GM21360 (cell line): Measurements from ENCODE around the gene SCN8A.

ENCODE experiments used
- ATAC-seq: cut with Tn5 transposase; IDR thresholded peaks from one replicate; pipeline ENCODE4 v1.9.1; 2021; ENCODE audit warnings: mild to moderate bottlenecking, moderate library complexity; ENCODE audit not compliant: unreplicated experiment

The SCN8A gene

DNA sequence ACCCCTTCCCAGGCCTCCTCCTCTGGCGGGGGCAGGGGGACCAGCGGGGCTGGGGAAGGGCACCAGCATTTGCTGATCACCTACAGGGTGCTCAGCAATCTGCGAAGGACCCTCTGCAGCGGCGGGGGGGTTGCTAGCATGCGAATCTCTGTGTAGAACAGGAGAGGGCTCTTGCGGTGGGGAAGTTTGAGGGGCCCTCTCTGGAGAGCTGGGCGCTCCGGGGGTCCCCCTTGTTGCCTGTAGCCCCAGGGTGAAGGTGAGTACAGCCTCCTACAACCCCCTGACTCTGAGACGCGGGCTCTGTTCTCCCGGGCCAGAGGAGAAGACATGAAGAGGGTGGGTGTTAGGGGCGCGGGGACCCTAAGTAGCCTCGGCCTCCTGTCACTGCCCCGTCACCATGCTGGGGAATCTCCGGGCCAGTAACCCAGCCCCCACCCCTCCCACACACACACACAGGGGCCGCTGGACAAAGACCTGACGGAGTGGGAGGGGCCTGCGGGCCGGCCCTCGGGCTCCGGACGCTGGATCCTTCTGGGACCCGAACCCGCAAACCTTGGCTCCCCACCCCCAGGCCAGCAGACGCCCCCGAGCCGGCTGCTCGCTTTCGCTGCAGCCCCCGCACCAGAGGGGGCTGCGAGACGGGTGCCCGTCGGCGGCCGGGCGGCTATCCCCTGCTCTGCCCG, 256.8 kb downstream of the SCN8A start:
- no peak for ATAC-seq

DNA sequence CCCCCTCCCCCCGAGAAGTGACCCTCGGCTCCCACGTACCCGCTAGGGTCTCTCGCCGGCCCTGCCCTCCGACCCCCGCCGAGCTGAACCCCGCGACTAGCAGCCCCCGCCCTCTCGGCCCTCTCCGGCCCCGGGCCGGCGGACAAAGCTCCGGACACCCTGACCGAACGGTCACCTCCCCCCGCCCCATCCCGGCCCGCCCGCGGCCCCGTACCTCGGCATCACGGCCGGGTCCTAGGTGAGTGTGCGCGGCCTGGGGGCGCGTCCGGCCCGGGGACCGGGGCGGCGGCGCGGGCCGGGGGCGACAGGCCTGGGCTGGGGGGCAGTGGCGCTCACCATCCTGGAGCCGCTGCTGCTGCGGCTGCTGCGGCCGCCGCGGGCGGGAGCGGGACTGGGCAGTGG, 257.3 kb downstream of the SCN8A start, which contains the start of gene FIGNL2:
FIGNL2 (minus strand) TSS at position 393 of the 402 bp plus-strand sequence. CDS start 26,305 bp downstream, outside the sequence.
- ATAC-seq = no peak

DNA sequence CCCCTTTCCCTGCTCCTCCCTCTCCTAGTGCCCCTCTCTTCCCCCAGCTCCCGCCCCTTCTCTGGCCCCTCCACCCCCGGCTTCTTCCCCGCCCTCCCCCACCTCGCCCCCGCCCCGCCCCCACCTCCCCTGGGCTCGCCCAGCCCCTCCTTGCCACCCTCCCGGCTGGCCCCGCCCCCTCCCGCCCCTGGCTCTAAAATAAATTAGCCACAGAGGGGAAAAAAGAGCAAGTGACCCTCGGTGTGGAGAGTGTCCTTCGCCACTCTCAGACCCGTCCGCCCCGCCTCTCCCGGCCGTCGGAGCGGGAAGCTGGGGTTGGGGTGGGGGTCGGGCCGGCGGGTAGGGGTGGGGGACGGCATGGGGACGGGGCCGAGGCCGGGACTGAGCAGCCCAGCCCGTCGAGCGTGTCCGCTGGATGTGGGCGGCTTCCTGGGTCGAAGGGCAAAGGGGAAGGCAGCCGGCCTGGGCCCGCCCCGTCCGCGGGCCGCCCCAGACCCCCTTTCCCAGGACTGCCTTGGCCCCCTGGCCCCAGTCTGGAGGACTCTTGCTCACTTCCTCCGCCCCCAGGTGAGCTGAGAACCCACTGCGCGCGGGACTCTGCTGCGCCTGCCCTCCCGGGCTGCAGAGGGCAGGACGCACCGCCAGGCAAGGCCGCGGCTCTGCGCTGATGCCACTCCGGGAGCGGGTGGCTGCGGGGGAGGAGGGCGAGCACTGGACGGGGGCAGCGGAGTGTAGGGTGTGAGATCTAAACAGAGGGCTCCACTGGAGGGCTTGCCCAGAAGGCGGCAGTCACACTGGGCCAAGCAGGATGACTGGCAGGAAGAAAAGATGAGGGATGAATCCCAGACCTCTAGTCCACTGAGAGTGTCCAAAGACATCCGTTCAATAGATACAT, 258.1 kb downstream of the SCN8A start:
- ATAC-seq = no peak

DNA sequence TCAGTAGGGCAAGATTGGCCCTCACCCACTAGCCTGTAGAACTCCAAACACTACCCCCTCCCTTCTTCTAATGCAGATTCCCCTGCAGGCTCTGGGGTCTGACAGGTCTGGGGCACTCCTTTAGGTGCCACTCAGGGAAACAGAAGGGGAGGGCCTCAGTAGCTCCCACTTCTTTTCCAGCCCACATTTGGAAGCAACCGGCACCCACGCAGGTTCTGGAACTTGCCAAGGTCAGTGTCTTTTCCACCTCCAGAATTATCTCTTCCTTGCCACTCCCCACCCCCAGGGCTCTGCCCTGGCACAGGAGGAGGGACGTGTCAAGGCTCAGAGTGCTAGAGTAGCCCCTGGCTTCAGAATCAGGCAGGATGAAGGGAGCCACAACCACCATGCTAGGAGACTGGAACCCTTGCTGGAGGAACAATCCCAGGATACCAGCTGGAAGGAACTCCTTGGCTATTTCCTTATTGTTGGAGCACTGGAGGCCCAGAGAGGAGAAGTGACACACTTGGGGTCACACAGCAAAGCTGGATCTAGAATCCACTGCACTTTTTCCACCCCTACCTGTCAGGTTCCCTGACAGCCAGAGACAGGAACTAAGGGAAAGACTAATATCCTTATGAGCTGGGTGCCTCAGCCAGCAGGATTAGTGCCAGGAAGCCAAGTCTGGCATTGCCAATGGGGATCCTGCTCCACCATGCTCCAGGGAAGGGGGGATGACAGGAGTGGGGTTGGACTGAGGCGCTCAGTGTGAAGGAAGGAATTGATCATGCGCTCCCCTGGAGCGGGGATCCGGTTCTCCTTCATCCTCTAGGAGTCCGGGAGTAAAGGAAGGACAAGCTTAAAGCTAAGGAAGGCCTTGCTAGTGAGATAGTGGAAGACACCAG, 259.3 kb downstream of the SCN8A start:
- no peak for ATAC-seq

GRCh38 chr12:51850965-51851299, 259.9 kb downstream of the SCN8A start:
- no peak for ATAC-seq

GRCh38 chr12:51851413-51852124, 260.5 kb downstream of the SCN8A start:
- ATAC-seq = no peak

- ATAC-seq = no peak
Measured at GRCh38 chr12:51852404-51853137, 261.5 kb downstream of the SCN8A start.

DNA sequence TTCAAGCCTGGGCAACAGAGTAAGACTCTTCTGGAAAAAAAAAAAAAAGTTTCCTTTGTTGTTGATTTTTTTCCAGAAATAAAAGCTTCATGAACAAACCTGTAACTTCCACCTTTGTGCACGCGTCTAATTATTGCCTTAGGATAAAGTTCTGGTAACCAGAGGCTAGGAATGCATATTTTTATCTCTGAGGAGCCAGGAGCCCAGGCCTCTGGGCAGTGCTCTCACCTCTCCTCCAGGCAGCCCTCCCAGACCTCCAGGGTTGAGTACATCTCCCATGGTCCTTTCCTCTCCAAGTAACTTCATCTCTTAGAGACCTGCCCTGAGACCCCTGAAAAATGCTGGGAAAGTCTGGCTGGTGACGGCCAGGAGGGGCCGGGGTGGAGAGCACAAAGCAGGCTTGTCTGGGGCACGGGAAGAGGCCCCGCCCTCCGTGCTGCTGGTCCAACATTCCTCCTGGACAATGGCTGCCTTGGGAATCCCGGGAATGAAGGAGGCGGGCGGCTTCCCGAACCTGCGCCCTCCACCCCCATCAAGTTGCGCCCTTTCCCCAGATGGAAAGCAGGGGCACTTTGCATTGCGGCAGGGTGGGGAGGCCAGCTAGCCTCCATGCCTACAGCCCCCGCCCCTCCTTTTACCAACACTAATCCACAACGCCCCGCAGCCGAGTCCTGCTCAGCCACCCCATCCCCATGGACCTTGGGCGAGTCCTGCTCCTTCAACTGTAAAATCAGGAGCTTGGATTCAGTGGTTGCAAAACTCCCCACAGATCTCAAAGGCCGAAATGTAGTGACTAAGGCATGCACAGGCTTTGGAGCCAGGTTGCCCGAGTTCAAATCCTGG, 264.8 kb downstream of the SCN8A start:
- ATAC-seq = no peak

GRCh38 chr12:51860986-51861385, 270.0 kb downstream of the SCN8A start:
- ATAC-seq = no peak
